ENCODE data around the gene C16orf95.

GRCh38 chr16:87308826-87309225, 8.4 kb downstream of the C16orf95 start:
- TF ChIP-seq CTCF (IDR thresholded peaks at IDR 0.05) (no peak), RCOR1 (IDR thresholded peaks at IDR 0.05; ENCODE audit: low read depth, low read length) (no peak), E2F6 (IDR thresholded peaks at IDR 0.05; ENCODE audit: borderline replicate concordance, low read depth) (no peak), MYC (IDR thresholded peaks at IDR 0.05; ENCODE audit: borderline replicate concordance, low read length) (no peak)

All from A549 (cell line).